ENCODE data around the gene MICAL3.
"Not testable (repeated sequence)": the region's sequence is repeated elsewhere in the genome, so short reads cannot be mapped to it uniquely, and the experiment has no call there.

The MICAL3 gene

GRCh38 chr22:17772249-17772957, 252.0 kb downstream of the MICAL3 start:
- in situ Hi-C loops (cut with MboI; ENCODE audit: low pct_unique_long_range_greater_than_20kb, low sequenced_read_pairs): no loop called here
- DNase-seq: no peak

- in situ Hi-C loops (cut with MboI; ENCODE audit: low pct_unique_long_range_greater_than_20kb, low sequenced_read_pairs): no loop called here
- DNase-seq: no peak
Measured at GRCh38 chr22:17770180-17771077, 253.9 kb downstream of the MICAL3 start.

GRCh38 chr22:17769716-17770082, 254.7 kb downstream of the MICAL3 start:
- DNase-seq: no peak
- in situ Hi-C loops (cut with MboI; ENCODE audit: low pct_unique_long_range_greater_than_20kb, low sequenced_read_pairs): no loop called here

- in situ Hi-C loops (cut with MboI; ENCODE audit: low pct_unique_long_range_greater_than_20kb, low sequenced_read_pairs): no loop called here
- DNase-seq: no peak
Measured at GRCh38 chr22:17769013-17769715, 255.2 kb downstream of the MICAL3 start.

- in situ Hi-C loops (cut with MboI; ENCODE audit: low pct_unique_long_range_greater_than_20kb, low sequenced_read_pairs): no loop called here
- no peak for DNase-seq
Measured at GRCh38 chr22:17767233-17768065, 256.9 kb downstream of the MICAL3 start.

- in situ Hi-C loops (cut with MboI; ENCODE audit: low pct_unique_long_range_greater_than_20kb, low sequenced_read_pairs); DNase-seq: not testable (repeated sequence)
Measured at GRCh38 chr22:17764852-17765251, 259.5 kb downstream of the MICAL3 start.

GRCh38 chr22:17764036-17764435, 260.3 kb downstream of the MICAL3 start:
- in situ Hi-C loops (cut with MboI; ENCODE audit: low pct_unique_long_range_greater_than_20kb, low sequenced_read_pairs): no loop called here
- no peak for DNase-seq

GRCh38 chr22:17763442-17763841, 260.9 kb downstream of the MICAL3 start:
- DNase-seq: peak; percentile 37
- in situ Hi-C loops (cut with MboI; ENCODE audit: low pct_unique_long_range_greater_than_20kb, low sequenced_read_pairs): not testable (repeated sequence)

GRCh38 chr22:17761138-17761488, 263.2 kb downstream of the MICAL3 start:
- in situ Hi-C loops (cut with MboI; ENCODE audit: low pct_unique_long_range_greater_than_20kb, low sequenced_read_pairs): no loop called here
- DNase-seq: no peak

GRCh38 chr22:17754233-17754925, 270.0 kb downstream of the MICAL3 start:
- in situ Hi-C loops (cut with MboI; ENCODE audit: low pct_unique_long_range_greater_than_20kb, low sequenced_read_pairs): no loop called here
- peak; percentile 20 for DNase-seq

GRCh38 chr22:17753401-17753989, 270.9 kb downstream of the MICAL3 start:
- in situ Hi-C loops (cut with MboI; ENCODE audit: low pct_unique_long_range_greater_than_20kb, low sequenced_read_pairs): no loop called here
- DNase-seq: peak; percentile 11

- in situ Hi-C loops (cut with MboI; ENCODE audit: low pct_unique_long_range_greater_than_20kb, low sequenced_read_pairs): no loop called here
- DNase-seq: no peak
Measured at GRCh38 chr22:17751596-17751995, 272.8 kb downstream of the MICAL3 start.

- in situ Hi-C loops (cut with MboI; ENCODE audit: low pct_unique_long_range_greater_than_20kb, low sequenced_read_pairs): no loop called here
- no peak for DNase-seq
Measured at GRCh38 chr22:17749605-17750395, 274.6 kb downstream of the MICAL3 start.

GRCh38 chr22:17748555-17749353, 275.6 kb downstream of the MICAL3 start:
- in situ Hi-C loops (cut with MboI; ENCODE audit: low pct_unique_long_range_greater_than_20kb, low sequenced_read_pairs): no loop called here
- DNase-seq: no peak

- DNase-seq: no peak
- in situ Hi-C loops (cut with MboI; ENCODE audit: low pct_unique_long_range_greater_than_20kb, low sequenced_read_pairs): no loop called here
Measured at GRCh38 chr22:17746916-17747315, 277.4 kb downstream of the MICAL3 start.

- no peak for DNase-seq
- in situ Hi-C loops (cut with MboI; ENCODE audit: low pct_unique_long_range_greater_than_20kb, low sequenced_read_pairs): no loop called here
Measured at GRCh38 chr22:17744430-17744829, 279.9 kb downstream of the MICAL3 start.
